Activated CD4-positive, alpha-beta memory T cell treated with anti-CD3 and anti-CD28 coated beads for 36 hours (primary cell): ENCODE measurements around the gene FFAR2. TPM values are rescaled to one million over a fixed set of nuclear protein-coding genes. Genes with fewer than 3 reads are reported as not detected.
A peak's percentile ranks its signal among the peaks of the same experiment; 100 is the strongest.
"Not testable (repeated sequence)": the region's sequence is repeated elsewhere in the genome, so short reads cannot be mapped to it uniquely, and the experiment has no call there.

ENCODE experiments used
- CTCF ChIA-PET: fragments of 350-600 bp; sonication (Branson Sonifier 250); formaldehyde crosslinking; loops from one replicate; lab custom pipeline; 2021; ENCODE audit warnings: antibody characterized with exemption, inconsistent platforms; lab: Charles Lee
- POLR2A ChIA-PET: fragments of 350-600 bp; sonication (Branson Sonifier 250); formaldehyde crosslinking; loops from one replicate; lab custom pipeline; 2021; ENCODE audit warnings: antibody characterized with exemption; lab: Charles Lee
- DNase-seq: peaks from one replicate; pipeline ENCODE4 v3.0.0-alpha.2; 2020
- H3K27ac Mint-ChIP-seq: one replicate; pipeline ENCODE4 v1.8.0; 2021; ENCODE audit warnings: mixed read lengths
- H3K27me3 Mint-ChIP-seq: one replicate; pipeline ENCODE4 v1.8.0; 2021; ENCODE audit warnings: mixed read lengths
- H3K36me3 Mint-ChIP-seq: one replicate; pipeline ENCODE4 v1.8.0; 2021; ENCODE audit warnings: mixed read lengths
- H3K4me1 Mint-ChIP-seq: one replicate; pipeline ENCODE4 v1.8.0; 2021; ENCODE audit warnings: low read depth, mixed read lengths
- H3K4me3 Mint-ChIP-seq: one replicate; pipeline ENCODE4 v1.8.0; 2021; ENCODE audit warnings: mild to moderate bottlenecking, mixed read lengths
- H3K9me3 Mint-ChIP-seq: one replicate; pipeline ENCODE4 v1.8.0; 2021; ENCODE audit warnings: mixed read lengths
- intact Hi-C: fragments of 100-400 bp; cut with micrococcal nuclease; formaldehyde crosslinking; loops from one replicate; pipeline ENCODE4 v1.15.1; 2023
- total RNA-seq, 2 experiments: library from RNA; stranded (reverse); gene quantifications; one replicate each; pipeline ENCODE4 v1.2.3, GENCODE V29; 2021

Gene FFAR2
- total RNA-seq, 2 experiments from 2014 or later: not detected

DNA sequence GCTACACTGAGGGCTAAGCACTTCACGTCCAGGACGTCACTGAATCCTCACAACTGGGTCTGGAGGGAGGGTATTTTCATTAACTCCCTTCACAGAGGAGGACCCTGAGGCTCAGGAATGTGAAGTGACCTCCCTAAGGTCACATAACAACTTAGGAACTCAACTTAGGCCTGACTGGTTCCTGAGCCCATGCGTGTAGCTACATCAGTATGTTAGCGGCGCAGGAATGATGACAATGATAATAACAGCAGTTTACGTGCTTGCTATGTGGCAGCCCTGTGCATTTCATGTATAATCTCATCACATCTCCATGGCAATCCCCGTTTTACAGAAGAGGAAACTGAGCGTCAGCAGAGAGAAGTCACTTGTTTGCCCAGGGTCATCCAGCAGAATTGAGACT lies 23.9 kb downstream of the FFAR2 start:
- Mint-ChIP-seq H3K27me3 (no peaks in the 10 kb centered on the region), H3K9me3 (no peaks in the 10 kb centered on the region), H3K27ac (no peak overlapping the region), H3K36me3 (no peaks in the 10 kb centered on the region), H3K4me1 (peaks cover 2% of the 10 kb centered on the region), H3K4me3 (no peak overlapping the region)
- no peak for DNase-seq
- ChIA-PET POLR2A (no interaction called here), CTCF (interaction anchor here (0.6 to 2.1 kb wide), 3 partner anchors 9 to 832 kb away, joined by 4 to 11 read pairs (median 4); no protein-coding TSS in a partner anchor)
- intact Hi-C loops: no loop called here

DNA sequence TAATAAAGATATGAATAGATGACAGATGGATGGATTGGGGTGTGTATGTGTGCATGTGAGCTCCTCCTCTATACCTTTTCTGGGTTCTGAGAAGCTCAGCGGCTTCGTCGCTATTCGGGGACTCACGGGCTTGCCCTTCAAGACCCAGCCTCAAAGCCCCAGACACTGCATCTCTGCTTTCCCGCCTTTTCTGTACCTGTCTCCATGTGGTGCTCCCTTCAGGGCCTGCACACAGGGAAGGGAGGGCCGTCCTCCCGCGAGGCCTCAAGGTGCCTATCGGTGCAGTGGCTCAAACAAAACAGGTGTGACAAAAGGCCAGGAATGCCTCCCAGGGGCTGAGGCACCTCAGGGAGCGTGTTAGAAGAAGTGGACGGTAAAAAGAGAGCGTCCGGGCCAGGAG lies 26.0 kb downstream of the FFAR2 start:
- DNase-seq: no peak
- no peaks in the 10 kb centered on the region for H3K4me1 Mint-ChIP-seq
- intact Hi-C loops: no loop called here
- no peaks in the 10 kb centered on the region for H3K36me3 Mint-ChIP-seq
- H3K9me3 Mint-ChIP-seq: no peaks in the 10 kb centered on the region
- H3K4me3 Mint-ChIP-seq: no peak overlapping the region
- POLR2A ChIA-PET: no interaction called here
- CTCF ChIA-PET: interaction anchor here (0.7 to 1.8 kb wide), 2 partner anchors 14 to 121 kb away, joined by 3 to 10 read pairs; no protein-coding TSS in a partner anchor
- H3K27ac Mint-ChIP-seq: no peak overlapping the region
- H3K27me3 Mint-ChIP-seq: no peaks in the 10 kb centered on the region

DNA sequence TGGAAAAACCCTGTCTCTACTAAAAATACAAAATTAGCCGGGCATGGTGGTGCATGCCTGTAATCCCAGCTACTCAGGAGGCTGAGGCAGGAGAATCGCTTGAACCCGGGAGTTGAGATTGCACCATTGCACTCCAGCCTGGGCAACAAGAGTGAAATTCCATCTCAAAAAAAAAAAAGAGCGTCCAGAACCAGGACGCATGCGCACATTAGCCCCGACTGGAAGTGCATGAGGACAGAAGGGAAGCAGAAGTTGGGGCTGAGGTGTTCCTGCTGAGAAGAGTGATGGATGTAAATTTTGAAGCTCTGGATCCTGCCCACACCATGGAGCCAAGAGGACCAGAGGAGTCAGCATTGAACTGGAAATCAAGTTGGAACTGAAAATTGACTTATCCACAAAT lies 26.5 kb downstream of the FFAR2 start:
- CTCF ChIA-PET, H3K36me3 Mint-ChIP-seq, H3K27ac Mint-ChIP-seq, intact Hi-C loops, H3K4me3 Mint-ChIP-seq, H3K27me3 Mint-ChIP-seq, DNase-seq, POLR2A ChIA-PET, H3K9me3 Mint-ChIP-seq, H3K4me1 Mint-ChIP-seq: not testable (repeated sequence)

DNA sequence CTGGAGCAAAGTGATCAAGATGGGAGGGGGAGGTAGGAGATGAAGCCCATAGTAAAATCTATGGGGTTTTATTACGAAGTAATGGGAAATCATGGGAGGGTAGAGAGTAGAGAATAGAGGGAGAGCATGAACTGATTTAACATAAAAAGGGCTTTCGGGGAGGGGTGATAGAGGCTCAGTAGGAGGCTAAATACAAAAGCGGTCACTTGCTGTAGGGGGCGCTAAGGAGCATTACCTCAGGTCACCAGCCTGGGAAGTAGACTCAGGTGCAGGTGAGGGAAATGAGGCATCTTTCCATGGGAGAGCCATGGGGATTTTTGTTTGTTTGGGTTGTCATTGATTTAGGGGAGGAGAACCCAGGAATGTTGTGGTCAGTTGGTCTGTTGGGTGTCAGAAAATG lies 28.1 kb downstream of the FFAR2 start:
- intact Hi-C loops: no loop called here
- POLR2A ChIA-PET: no interaction called here
- peak; percentile 40 for DNase-seq

DNA sequence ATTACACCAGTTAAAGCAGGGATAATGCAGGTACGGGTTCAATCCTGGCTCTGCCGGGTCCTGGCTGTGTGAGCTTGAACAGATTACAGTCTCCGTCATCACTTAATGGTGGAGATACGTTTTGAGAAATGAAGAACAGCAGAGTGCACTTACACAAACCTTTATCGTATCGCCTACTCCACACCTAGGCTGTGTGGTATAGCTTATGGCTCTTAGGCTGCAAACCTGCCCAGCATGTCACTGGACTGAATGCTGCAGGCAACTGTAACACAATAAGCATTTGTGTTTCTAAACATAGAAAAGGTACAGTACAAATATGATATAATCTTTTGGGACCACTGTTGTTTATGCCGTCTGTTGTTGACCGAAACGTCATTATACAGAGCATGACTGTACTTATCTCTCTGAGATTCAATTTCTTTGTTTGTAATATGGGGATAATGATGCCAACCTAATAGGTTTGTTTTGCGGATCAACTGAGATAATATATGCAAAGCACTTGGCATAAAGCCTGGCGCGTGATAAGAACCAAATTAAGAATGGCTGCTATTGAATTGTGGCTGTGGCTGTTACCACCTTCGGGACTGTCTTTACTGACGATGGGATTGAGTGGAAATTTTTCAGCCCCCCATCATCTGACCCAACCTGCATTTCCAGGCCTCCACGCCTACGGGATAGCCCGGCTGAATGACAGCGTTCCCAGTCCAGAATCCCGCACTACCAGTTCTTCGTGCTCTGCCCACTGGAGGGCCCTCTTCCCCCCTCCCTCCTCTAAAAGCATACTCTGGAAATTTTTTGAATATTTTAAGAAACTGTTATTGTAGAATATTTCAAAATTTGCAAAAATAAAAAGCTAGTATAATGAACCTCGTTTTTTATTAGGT lies 31.0 kb downstream of the FFAR2 start:
- ChIA-PET CTCF (interaction anchor here (0.7 to 1.5 kb wide), 5 partner anchors 16 to 126 kb away, joined by 3 to 6 read pairs (median 4); partner anchors contain the start of gene FFAR2), POLR2A (interaction anchor here (1.0 kb wide), 1 partner anchor 31 kb away, joined by 3 read pairs; no protein-coding TSS in a partner anchor)
- Mint-ChIP-seq H3K9me3 (no peaks in the 10 kb centered on the region), H3K27me3 (no peaks in the 10 kb centered on the region), H3K36me3 (no peaks in the 10 kb centered on the region), H3K4me1 (peaks cover 1% of the 10 kb centered on the region), H3K27ac (no peak overlapping the region), H3K4me3 (no peak overlapping the region)
- intact Hi-C loops: no loop called here
- DNase-seq: no peak

More for the DNA sequence above, 28.1 kb downstream of the FFAR2 start:
- CTCF ChIA-PET: interaction anchor here (0.9 kb wide), 1 partner anchor 19 kb away, joined by 3 read pairs; no protein-coding TSS in a partner anchor
- Mint-ChIP-seq H3K4me3 (no peak overlapping the region), H3K27me3 (no peaks in the 10 kb centered on the region), H3K4me1 (no peaks in the 10 kb centered on the region), H3K36me3 (no peaks in the 10 kb centered on the region), H3K9me3 (no peaks in the 10 kb centered on the region), H3K27ac (no peak overlapping the region)

DNA sequence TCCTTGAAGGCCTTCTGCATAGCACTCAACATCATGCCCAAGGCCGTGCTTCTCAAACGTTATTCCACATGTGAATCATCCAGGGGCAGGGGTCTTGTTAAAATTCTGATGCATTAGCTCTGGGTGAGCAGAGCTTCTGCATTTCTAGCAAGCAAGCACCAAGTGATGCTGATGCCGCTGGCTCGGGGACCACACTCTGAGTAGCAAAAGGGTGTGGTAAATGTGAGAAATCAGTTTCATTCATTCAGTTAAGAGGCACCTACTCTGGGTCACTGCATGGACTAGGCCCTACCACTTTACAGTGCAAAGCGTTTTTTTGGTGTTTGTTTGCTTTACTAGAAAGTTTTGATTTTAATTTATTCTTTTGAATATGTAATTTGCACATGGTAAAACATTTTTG lies 35.0 kb downstream of the FFAR2 start:
- Mint-ChIP-seq H3K9me3 (no peaks in the 10 kb centered on the region), H3K36me3 (no peaks in the 10 kb centered on the region), H3K27me3 (no peaks in the 10 kb centered on the region), H3K4me3 (no peak overlapping the region), H3K4me1 (peaks cover 11% of the 10 kb centered on the region), H3K27ac (no peak overlapping the region)
- DNase-seq: peak; percentile 48
- ChIA-PET CTCF (interaction anchor here (1.9 kb wide), 1 partner anchor 12 kb away, joined by 6 read pairs; no protein-coding TSS in a partner anchor), POLR2A (interaction anchor here (0.6 kb wide), 1 partner anchor 108 kb away, joined by 3 read pairs; no protein-coding TSS in a partner anchor)
- intact Hi-C loops: no loop called here

DNA sequence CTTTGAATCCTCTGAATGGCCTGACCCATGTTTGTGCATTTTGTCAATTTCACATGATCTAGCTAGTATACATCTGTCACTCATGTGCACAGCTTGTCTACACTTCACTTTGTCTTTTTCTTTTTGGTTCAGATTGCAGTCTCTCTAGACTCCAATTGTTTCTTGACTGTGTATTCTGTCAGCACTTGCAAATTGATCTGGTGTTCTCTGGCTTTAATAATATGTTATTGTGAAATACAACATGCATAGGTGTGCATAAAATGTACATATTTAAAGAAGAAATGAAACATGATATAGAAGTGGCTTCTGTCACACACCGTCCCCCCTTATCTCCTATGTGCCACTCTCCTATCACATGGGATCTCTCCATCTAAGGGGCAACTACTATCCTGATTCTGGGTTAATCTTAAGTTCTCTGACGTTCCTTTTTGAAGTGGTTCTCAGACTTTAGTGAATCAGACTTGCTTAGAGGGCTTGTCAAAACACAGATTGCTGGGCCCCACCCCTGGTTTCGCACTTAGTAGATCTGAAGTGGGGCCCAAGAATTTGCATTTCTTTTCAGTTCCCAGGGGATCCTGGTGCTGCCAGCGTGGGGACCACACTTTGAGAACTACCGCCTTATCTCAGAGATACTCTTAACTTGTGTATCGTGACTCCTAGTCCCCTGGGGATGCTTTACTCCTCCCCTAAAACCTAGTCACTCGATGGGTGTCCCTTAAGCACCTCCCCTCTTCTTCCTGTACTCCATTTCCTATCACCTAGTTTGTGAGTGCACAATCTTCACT lies 36.4 kb downstream of the FFAR2 start:
- H3K4me1 Mint-ChIP-seq: peaks cover 11% of the 10 kb centered on the region
- intact Hi-C loops: no loop called here
- POLR2A ChIA-PET: no interaction called here
- DNase-seq: peak; percentile 47
- H3K36me3 Mint-ChIP-seq: no peaks in the 10 kb centered on the region
- peak overlapping the region; percentile 23 for H3K27ac Mint-ChIP-seq
- no peak overlapping the region for H3K4me3 Mint-ChIP-seq
- H3K27me3 Mint-ChIP-seq: no peaks in the 10 kb centered on the region
- H3K9me3 Mint-ChIP-seq: no peaks in the 10 kb centered on the region
- CTCF ChIA-PET: interaction anchor here (1.9 to 3.4 kb wide), 2 partner anchors 11 kb away, joined by 6 to 19 read pairs; no protein-coding TSS in a partner anchor

DNA sequence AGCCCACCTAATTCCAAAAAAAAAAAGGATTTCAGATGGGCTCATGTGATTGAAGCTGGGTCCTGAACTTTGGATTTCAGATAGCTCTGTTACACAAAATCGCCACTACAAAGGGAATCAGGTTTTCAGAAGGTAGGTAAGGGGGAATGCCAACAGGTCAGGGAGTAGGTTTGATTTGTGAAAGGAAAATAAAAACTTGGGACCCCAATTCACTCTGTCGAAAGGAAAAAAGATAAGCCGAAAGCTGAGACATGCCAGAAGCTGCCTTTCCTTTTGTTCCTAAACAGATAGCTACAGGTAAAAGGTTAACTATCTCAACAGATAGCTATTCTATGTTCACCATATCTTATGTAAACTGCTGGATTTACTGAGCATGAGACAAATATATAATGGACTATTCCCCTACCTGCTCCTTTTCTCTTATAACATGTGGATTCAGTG lies 38.2 kb downstream of the FFAR2 start:
- Mint-ChIP-seq H3K36me3 (no peaks in the 10 kb centered on the region), H3K4me1 (peaks cover 11% of the 10 kb centered on the region), H3K4me3 (no peak overlapping the region), H3K27ac (no peak overlapping the region), H3K27me3 (no peaks in the 10 kb centered on the region), H3K9me3 (no peaks in the 10 kb centered on the region)
- no peak for DNase-seq
- CTCF ChIA-PET: interaction anchor here (0.6 to 3.4 kb wide), 7 partner anchors 9 to 133 kb away, joined by 3 to 19 read pairs (median 5); no protein-coding TSS in a partner anchor
- intact Hi-C loops: no loop called here
- POLR2A ChIA-PET: no interaction called here

DNA sequence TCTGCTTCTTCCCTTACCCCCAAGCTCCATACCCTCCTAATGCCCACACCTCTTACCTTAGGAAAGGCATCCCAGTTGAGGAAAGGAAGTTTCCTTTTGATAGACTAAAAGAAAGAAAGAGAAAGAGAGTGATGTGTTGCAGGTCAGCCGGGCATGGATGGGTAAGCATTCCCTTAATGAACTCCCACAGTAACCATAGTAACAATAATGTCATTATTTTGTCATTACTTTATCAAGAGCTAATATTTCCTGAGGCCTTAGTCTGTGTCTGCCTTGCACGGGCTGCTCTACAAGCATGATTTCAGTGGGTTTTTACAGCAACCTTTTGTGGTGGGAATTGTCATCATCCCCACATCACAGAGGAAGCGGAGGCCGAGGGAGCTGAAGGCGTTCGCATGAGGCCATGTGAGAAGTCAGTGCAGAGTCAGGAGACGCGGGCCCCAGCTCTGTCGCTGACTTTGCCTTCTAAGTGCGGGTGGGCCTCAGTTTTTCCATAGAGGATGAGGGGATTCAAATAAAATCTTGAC lies 39.7 kb downstream of the FFAR2 start:
- intact Hi-C loops: no loop called here
- Mint-ChIP-seq H3K4me1 (peaks cover 11% of the 10 kb centered on the region), H3K27me3 (no peaks in the 10 kb centered on the region), H3K36me3 (no peaks in the 10 kb centered on the region), H3K27ac (no peak overlapping the region), H3K4me3 (no peak overlapping the region), H3K9me3 (no peaks in the 10 kb centered on the region)
- POLR2A ChIA-PET: no interaction called here
- no peak for DNase-seq
- CTCF ChIA-PET: interaction anchor here (0.6 to 3.4 kb wide), 6 partner anchors 8 to 1253 kb away, joined by 3 to 19 read pairs (median 8); no protein-coding TSS in a partner anchor

DNA sequence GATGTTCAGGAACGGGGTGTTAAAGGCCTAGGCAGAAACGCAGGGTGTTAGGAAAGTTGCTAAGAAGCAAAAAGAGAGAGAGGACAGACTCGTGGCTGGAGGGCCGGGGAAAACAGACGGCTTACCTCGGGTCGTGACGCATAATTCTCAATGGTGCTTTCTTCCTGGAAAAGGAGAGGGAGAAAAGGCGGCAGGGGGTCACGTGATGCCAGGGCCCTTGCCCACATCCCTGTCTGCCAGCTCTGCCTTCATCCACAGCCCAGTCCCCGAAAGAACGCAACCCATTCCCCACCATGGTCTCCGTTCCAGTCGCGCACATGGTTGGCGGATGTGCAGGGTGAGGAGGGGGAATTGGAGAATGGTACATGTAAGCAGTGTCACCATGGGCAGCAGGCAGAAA lies 40.6 kb downstream of the FFAR2 start:
- intact Hi-C loops: no loop called here
- H3K36me3 Mint-ChIP-seq: no peaks in the 10 kb centered on the region
- H3K27me3 Mint-ChIP-seq: no peaks in the 10 kb centered on the region
- H3K9me3 Mint-ChIP-seq: no peaks in the 10 kb centered on the region
- no peak overlapping the region for H3K27ac Mint-ChIP-seq
- POLR2A ChIA-PET: no interaction called here
- peaks cover 9% of the 10 kb centered on the region for H3K4me1 Mint-ChIP-seq
- no peak overlapping the region for H3K4me3 Mint-ChIP-seq
- no peak for DNase-seq
- CTCF ChIA-PET: no interaction called here

DNA sequence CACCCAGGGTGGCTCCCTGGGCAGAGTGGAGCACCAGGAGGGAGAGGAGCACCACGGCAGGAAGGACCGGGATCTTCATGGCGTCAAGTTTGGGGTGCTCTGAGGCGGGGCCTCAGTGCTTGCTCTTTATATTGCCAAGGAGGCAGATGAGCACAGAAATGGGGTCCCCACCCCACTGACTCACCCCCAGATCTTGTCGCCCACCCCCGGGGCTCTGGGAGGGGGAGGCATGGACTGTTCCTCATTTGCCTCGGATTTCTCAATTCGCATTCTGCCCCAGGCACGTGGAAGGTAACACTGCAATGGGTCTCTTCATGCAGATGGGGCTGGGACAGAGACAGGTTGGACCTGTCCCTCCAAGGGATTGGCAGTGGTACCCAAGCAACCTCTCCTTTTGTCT lies 42.3 kb downstream of the FFAR2 start, which contains the start of gene KRTDAP:
KRTDAP (minus strand) TSS at position 101 of the 400 bp plus-strand sequence; CDS start at position 79, 22 bp downstream.
- intact Hi-C loops: no loop called here
- ChIA-PET POLR2A (no interaction called here), CTCF (interaction anchor here (2.2 kb wide), 1 partner anchor 138 kb away, joined by 11 read pairs; no protein-coding TSS in a partner anchor)
- Mint-ChIP-seq H3K36me3 (no peaks in the 10 kb centered on the region), H3K9me3 (no peaks in the 10 kb centered on the region), H3K4me1 (peaks cover 5% of the 10 kb centered on the region), H3K27ac (no peak within 1 kb of the TSS), H3K4me3 (no peak within 1 kb of the TSS), H3K27me3 (no peaks in the 10 kb centered on the region)
- no peak for DNase-seq
